Activated CD8-positive, alpha-beta memory T cell treated with anti-CD3 and anti-CD28 coated beads for 48 hours (primary cell): Measurements from ENCODE around the gene HECA.
"Not testable (repeated sequence)": the region's sequence is repeated elsewhere in the genome, so short reads cannot be mapped to it uniquely, and the experiment has no call there.

Experiments used
- DNase-seq, 3 experiments: peaks; one replicate each; pipeline ENCODE4 v3.0.0-alpha.2; 2020; ENCODE audit warnings: low read depth in 2 of 3, low spot score in 2 of 3

The HECA gene, protein sequence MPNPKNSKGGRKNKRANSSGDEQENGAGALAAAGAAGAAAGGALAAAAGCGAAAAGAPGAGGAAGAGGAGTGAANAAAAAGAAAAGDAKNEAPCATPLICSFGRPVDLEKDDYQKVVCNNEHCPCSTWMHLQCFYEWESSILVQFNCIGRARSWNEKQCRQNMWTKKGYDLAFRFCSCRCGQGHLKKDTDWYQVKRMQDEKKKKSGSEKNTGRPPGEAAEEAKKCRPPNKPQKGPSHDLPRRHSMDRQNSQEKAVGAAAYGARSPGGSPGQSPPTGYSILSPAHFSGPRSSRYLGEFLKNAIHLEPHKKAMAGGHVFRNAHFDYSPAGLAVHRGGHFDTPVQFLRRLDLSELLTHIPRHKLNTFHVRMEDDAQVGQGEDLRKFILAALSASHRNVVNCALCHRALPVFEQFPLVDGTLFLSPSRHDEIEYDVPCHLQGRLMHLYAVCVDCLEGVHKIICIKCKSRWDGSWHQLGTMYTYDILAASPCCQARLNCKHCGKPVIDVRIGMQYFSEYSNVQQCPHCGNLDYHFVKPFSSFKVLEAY

GRCh38 chr6:139134817-139135577, at the start of gene HECA:
TSS of gene HECA (plus strand) at chr6:139135080. CDS start at chr6:139135397, 317 bp downstream.
- peak; percentile 97 to 99 (median 98) for DNase-seq

- no peak for DNase-seq
Observed at GRCh38 chr6:139091826-139092225, 43.1 kb upstream of the HECA start.

GRCh38 chr6:139099984-139100383, 34.9 kb upstream of the HECA start:
- no peak for DNase-seq

GRCh38 chr6:139107051-139107450, 27.8 kb upstream of the HECA start:
- no peak for DNase-seq

DNA sequence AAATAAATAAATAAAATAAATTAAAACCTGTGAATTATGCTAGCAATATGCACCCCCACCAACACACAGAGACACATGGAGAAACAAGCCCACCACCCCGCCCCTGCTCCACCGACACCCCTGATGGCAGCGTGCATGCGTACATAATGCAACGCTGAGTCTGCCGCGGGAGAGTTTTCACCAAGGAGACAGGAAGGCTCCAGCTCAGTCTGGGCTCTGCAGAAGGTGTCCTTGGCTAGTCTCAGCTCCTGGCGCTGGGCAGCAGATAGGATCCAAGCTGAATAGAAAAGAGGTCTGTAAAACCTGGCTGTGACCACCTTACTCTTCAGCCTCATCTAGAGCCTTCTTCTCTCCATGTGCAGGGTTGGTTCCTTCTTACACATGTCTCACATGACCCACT, 26.5 kb upstream of the HECA start:
- no peak for DNase-seq

DNA sequence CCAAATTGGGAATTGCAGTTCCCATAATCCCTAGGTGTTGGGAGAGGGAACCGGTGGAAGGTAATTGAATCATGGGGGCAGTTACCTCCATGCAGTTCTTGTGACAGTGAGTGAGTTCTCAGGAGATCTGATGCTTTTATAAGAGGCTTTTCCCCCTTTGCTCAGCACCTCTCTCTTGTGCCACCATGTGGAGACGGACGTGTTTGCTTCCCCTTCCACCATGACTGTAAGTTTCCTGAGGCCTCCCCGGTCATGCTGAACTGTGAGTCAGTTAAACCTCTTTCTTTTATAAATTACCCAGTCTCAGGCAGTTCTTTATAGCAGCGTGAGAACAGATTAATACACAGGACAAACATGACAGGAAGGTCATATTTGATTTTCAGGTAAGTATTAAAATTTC, 25.3 kb upstream of the HECA start:
- no peak for DNase-seq

DNA sequence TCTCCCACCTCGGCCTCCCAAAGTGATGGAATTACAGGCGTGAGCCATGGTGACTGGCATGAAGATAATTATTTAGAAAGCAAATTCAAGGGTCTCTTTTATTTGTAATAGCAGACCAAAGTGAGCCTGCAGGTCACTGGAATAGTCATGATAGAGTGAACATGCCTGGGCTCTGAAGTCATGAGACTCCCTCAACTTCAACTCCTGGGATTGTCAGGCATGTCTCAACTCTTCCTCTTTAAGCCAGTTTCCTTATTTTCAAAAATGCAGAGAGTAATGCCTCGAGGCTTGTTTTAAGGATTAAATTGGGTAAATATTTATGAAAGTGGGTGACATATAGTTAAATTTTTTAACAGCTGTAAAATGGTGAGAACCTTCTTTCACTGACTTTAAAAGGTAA, 22.7 kb upstream of the HECA start:
- DNase-seq: no peak

- DNase-seq: no peak
Observed at GRCh38 chr6:139112561-139112960, 22.3 kb upstream of the HECA start.

DNA sequence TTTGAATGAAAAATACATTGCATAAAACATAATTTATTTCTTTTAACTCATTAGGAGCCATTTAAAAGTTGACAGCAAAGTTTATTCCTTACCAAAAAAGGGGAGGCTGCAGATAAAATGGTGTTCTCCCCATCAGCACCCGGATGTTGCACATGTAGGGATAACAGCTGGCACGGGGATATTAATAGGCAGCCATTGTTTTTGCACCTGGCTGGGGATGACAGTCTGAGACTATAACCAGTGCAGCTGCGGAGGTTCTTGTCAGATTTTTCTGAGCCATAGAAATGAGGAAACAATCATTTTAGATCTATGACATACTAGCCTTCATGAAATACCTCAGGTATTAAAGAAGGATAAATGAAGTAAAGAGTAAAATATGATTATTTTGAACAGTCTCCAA, 20.1 kb upstream of the HECA start:
- no peak for DNase-seq

DNA sequence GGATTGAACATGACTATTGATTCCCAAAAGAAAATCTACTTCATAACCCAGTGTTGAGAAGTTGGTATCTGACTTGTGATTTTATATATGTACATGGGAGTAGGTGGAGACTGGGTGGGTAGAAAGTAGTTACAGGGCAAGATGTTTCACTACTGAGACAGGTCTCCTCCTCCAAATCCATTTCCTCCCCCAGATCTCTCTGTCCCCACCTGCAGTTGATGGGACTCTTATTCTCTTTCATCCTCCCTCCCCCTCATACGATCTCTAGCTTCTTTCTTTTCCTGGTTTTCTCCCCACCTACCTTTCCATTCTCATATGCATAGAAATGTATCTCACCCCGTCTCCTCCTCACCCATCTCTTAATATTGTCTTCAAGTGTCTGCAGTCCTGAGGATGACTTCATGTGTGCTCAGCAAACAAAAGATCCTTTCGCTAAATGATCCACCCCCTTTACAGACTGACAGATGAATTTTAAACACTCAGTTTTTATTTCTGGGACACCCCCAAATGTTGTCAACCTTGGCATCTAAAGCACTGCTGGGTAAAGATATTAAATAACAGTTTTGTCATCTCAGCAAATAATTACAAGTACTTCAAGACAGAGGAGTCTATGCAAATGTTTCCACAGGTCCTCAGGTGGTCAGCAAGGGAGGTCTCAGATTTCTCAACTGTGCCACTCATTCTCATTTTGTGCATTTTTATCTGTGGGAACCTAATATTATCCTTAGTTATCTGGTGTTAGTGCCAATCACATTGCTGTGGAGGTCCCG, 18.7 kb upstream of the HECA start:
- DNase-seq: no peak

GRCh38 chr6:139117734-139118133, 17.1 kb upstream of the HECA start:
- no peak for DNase-seq

DNA sequence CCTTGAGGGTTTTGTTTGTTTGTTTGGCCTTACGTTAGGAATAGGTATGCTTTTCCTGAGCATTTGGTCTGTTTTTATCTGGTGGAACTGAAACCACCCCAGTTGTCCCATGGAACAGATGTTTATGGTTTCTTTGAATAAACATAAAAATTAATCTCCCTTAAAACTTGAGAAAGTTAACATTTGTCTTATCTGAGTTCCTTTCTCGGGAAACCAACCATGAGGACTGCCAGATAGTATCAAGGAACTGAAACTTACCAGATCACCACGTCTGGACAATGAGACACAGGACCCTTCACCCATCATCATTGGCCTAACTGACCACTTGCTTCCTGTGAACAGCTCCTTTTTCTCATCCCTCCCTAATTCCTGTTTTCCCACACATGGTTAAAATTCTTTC, 15.3 kb upstream of the HECA start:
- DNase-seq: no peak

DNA sequence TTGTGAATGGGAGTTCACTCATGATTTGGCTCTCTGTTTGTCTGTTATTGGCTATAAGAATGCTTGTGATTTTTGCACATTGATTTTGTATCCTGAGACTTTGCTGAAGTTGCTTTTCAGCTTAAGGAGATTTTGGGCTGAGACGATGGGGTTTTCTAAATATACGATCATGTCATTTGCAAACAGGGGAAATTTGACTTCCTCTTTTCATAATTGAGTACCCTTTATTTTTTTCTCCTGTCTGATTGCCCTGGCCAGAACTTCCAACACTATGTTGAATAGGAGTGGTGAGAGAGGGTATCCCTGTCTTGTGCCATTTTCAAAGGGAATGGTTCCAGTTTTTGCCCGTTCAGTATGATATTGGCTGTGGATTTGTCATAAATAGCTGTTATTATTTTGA, 12.1 kb upstream of the HECA start:
- not testable (repeated sequence) for DNase-seq

DNA sequence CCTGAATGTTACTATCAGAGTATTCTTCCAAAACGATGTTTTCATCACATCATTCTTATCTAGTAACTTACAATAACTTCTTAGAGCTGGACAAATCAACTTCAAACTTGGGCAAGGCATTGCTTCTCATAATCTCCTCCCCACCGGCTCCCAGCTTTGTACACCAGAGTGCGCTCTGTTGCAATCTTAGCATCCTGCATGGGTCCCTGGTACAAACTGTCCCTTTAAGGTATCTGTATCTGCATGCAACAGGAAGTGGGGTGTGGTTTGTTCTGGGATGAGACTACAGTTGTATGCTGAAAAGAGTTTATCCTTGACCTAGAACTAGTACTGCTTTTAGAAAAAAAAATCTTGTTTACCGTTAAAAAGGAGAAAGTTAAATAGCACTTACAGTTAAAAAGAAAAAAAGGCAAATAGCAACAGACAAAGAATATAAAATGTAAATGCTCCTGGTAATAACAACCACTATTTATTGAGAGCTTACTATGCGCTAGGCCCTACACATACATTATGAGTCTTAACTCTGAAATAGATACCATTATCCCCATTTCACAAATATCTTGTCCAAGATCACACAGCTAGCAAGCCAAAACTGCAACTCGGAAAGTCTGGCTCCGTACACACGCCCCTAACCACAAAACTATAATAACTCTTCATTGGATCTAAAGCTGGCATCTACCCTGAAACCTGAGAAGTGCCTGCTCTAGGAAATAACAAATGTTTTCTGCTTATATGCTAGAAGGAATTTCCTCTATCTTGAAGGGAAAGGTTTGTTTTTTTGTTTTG, 9.8 kb upstream of the HECA start:
- peak in 1 of 3 experiments; percentile 36 for DNase-seq

GRCh38 chr6:139126255-139126654, 8.6 kb upstream of the HECA start:
- DNase-seq: no peak

DNA sequence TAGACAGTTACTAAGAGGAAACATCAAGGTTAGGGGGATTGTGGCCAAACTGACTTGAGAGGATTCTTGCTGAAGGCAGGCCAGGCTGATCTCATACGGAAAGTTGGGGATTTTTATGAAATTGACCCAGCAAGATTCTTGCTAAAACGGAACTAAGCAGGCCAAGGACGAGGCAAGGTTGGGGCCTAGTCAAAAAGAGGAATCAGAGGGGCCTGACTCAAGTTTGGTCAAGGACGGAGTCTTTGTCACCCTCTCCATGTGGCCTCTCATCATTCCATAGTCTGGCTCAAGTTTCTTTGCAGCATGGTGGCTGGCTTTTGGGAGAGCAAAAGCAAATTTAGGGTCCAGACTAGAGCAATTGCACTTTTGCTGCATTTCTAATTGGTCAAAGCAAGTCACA, 7.9 kb upstream of the HECA start:
- no peak for DNase-seq

DNA sequence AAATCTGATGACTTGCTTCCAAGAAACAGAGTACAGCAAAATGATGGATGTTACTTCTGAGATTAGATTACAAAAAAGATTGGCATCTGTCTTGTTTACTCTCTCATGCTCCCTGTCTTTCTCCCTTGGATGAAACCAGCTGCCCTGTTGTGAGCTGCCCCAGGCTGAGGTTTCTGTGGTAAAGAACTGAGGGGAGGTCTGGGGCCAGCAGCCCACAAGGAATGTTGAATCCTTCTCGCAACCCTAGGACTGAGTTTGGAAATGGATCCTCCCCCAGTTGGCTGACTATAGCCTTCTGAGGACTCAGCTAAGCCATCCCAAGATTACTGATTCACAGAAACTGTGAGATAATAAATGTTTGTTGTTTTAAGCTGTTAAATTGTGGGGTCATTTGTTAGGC, 5.6 kb upstream of the HECA start:
- DNase-seq: no peak

DNA sequence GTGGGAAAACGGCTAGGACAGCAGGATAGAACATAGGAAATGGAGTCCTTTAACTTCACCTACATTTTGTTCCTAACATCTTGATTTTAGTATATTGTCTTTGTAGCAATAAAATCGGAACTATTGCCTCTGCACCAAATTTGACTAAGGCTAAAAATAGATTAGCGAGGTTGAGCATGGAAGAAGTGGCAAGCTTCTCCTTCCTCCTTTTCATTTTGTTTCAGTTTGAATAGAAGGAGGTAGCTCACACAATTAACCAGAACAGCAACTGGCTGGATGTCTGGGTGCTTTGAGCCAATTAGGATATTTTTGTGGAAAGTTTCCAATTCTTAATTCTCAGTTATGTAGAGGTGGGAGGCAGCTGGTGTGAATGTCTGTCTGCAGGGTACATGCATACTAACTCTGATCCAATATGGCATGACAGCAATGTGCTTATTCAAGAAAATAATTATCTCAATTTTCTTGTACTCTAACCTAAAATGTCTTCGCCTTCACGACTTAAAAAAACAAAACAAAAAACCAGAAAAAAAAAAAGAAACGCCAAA, 3.1 kb upstream of the HECA start:
- DNase-seq: no peak

- no peak for DNase-seq
Observed at GRCh38 chr6:139133262-139134063, 1.4 kb upstream of the HECA start.

DNA sequence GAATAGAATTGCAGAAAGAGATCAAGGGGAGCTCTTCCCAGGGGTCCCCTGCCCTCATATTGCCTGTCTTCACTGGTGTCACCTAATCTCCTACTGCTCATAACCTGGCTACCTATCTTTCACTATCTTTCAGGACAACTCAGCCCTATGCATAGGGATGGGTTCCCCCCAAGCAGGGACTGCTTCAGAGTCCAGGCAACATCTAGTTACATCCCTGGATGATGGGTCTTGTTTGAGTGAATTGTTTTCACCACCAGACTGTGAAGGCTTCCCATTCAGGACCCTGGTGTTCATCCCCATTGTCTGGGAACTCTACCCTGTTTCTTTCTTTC, 850 bp upstream of the HECA start:
- DNase-seq: no peak
